Neural crest cell (in vitro differentiated cells): Measurements from ENCODE around the gene SSBP3. TPM values are rescaled to one million over a fixed set of nuclear protein-coding genes. Genes with fewer than 3 reads are reported as not detected.
A peak's percentile ranks its signal among the peaks of the same experiment; 100 is the strongest.

Experiments
- DNase-seq: peaks from one replicate; pipeline ENCODE4 v3.0.0; 2021; ENCODE audit warnings: low read depth, mixed read lengths, low spot score
- H3K27ac Mint-ChIP-seq: one replicate; pipeline ENCODE4 v1.8.0; 2021; ENCODE audit warnings: mild to moderate bottlenecking, mixed read lengths; ENCODE audit not compliant: unreplicated experiment
- H3K27me3 Mint-ChIP-seq: 2 replicates; pipeline ENCODE4 v1.8.0; 2021; ENCODE audit warnings: low read depth, mild to moderate bottlenecking, mixed read lengths
- H3K36me3 Mint-ChIP-seq: 2 replicates; pipeline ENCODE4 v1.8.0; 2021; ENCODE audit warnings: low read depth, mild to moderate bottlenecking, mixed read lengths
- H3K4me1 Mint-ChIP-seq: 2 replicates; pipeline ENCODE4 v1.8.0; 2021; ENCODE audit warnings: mixed read lengths
- H3K4me3 Mint-ChIP-seq: one replicate; pipeline ENCODE4 v1.8.0; 2021; ENCODE audit warnings: mild to moderate bottlenecking, mixed read lengths
- H3K9me3 Mint-ChIP-seq: 2 replicates; pipeline ENCODE4 v1.8.0; 2021; ENCODE audit warnings: mixed read lengths
- total RNA-seq: library from RNA; stranded (reverse); gene quantifications from 2 replicates; pipeline ENCODE4 v1.2.1, GENCODE V29; 2021
- TF ChIP-seq, protein P1 (sequence below): fragments of 200-600 bp; sonication (generic); conservative IDR thresholded peaks from 2 replicates; pipeline ENCODE4 v1.5.0; 2021; ENCODE audit warnings: antibody characterized with exemption, mild to moderate bottlenecking

Gene SSBP3
- total RNA-seq, 1 donor from 2014 or later = 94.3 TPM

DNA sequence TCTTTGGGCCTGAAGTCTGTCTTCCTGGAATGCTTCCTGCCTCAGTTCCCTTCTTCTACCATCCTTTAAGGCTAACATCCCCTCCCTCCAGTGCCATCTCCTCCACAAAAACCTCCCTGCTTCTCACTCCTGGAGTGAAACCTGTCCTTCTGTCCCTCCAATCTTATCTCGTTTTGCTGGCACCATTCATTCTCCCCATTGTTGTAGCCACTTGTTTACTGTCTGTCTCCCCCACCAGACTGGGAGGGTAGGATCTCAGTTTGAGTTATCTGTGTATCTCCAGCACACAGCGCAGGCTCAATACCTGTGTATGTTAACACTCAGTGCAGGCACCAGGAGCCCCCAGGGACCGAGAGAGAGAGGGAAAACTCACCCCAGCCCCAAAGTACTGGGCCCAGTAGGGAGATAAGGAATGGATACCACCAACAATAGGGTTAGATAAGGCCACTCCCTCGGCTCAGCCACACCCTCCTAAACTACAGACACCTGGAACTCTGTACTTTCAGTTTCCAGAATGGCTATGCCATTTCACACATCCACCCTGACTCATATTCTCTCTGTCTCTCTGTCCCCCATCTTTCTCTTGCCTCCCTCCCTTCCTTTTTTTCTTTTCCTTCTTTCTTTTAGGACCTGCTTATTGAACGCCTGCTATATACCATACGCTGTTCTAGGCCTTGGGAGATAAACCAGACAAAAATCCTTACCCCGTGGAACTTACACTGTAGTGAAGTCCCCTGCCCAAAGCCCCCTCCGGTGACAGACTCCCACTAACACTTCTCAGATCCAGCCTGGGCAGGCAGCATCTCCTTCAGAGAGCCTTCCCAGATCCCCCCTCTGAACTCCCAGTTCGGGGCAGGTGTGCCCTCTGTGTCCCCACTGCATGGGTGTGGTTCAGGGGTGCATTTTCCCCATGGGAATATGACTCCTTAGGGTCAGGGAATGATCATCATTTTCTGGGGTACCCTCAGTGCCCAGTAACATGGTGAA lies 3.3 kb upstream of the SSBP3 start:
- Mint-ChIP-seq H3K36me3 (no peaks in the 10 kb centered on the region), H3K4me3 (peak overlapping the region; percentile 45), H3K4me1 (peaks cover 66% of the 10 kb centered on the region), H3K27ac (peak overlapping the region; percentile 59), H3K9me3 (no peaks in the 10 kb centered on the region), H3K27me3 (no peaks in the 10 kb centered on the region)
- TF ChIP-seq, protein P1, sequence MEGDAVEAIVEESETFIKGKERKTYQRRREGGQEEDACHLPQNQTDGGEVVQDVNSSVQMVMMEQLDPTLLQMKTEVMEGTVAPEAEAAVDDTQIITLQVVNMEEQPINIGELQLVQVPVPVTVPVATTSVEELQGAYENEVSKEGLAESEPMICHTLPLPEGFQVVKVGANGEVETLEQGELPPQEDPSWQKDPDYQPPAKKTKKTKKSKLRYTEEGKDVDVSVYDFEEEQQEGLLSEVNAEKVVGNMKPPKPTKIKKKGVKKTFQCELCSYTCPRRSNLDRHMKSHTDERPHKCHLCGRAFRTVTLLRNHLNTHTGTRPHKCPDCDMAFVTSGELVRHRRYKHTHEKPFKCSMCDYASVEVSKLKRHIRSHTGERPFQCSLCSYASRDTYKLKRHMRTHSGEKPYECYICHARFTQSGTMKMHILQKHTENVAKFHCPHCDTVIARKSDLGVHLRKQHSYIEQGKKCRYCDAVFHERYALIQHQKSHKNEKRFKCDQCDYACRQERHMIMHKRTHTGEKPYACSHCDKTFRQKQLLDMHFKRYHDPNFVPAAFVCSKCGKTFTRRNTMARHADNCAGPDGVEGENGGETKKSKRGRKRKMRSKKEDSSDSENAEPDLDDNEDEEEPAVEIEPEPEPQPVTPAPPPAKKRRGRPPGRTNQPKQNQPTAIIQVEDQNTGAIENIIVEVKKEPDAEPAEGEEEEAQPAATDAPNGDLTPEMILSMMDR = no peak
- no peak for DNase-seq

DNA sequence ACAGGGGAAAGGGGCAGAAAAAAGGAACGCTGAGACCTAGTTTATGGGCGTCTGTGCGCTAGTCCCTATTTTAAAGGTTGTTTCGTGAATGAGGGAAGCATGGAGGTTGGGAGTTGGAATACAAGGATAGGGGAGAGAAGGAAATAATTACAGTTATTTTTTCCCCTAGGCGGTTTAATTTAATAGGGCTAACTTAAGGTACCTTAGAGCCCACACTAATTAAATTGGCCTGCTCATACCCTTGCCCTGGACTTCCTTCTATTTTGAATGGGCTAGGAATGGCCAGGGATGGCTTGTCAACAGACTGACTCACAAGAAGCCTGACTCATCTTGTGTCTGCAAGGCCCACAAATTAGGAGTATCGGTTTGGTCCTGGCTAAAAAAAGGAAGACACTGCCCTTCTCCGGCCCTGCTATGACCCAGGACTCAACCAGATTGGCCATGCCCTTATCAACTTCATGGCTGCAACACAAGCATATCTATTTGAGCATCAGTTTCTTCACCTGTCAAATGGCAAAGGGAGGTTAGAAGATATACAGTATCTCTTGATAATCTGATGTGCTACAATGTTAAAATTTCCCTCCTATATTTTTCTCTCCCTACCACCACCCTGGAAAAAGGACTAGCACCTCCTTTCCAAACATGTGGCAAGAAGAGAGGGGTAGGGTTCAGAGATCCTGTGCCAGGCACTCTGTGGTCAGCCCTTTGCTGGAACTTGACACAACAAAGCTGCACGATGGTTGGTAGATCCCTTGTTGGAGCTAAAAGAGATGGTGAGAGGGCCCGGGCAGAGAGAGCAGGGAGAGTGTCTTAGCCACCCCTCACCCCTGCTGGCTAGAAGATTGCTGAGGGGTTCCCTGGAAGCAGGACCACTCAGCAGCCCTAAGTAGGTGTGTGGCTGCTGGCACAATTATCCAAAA lies 2.2 kb upstream of the SSBP3 start:
- Mint-ChIP-seq H3K27me3 (no peaks in the 10 kb centered on the region), H3K9me3 (no peaks in the 10 kb centered on the region), H3K36me3 (peaks cover 2% of the 10 kb centered on the region), H3K4me1 (peaks cover 68% of the 10 kb centered on the region), H3K4me3 (peak overlapping the region; percentile 99), H3K27ac (peak overlapping the region; percentile 90)
- no peak for DNase-seq
- TF ChIP-seq, protein P1 = no peak

DNA sequence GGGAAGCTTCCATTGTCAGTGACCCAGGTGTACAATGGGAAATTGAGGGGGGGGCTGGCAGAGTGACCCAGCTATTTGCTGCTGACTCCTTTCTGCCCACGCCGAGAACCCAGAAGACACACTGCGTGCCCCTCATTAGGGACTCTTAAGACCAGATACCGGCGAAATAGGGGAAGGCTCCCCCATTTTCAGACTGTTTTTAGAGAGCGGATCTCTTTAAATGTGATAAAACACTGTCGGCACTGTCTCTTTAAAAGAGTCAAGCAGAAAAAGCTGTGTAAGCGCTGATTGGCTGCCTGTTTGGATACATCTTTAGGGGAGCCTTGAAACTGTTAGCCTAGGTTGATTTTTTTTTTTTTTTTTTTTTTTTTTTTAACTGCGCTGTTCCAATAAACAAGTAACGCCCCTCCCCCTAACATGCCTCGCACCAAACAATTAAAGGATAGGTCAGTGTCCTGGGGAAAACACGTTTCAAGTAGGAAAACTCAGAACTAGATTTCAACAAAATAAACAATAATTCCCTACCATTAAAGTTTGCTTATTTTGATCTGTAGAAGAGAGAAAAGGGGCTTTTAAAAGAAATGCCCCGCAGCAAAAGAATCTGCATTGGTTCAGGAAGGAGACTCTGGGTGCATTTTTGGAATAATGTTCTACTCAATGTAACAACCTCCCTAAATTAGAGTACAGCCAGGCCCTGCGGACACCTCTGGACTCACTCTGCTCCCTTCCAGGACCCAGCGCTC lies 1.4 kb upstream of the SSBP3 start:
- no peaks in the 10 kb centered on the region for H3K9me3 Mint-ChIP-seq
- H3K4me1 Mint-ChIP-seq = peaks cover 72% of the 10 kb centered on the region
- TF ChIP-seq, protein P1 = no peak
- peak overlapping the region; percentile 99 for H3K4me3 Mint-ChIP-seq
- no peaks in the 10 kb centered on the region for H3K27me3 Mint-ChIP-seq
- H3K36me3 Mint-ChIP-seq = peaks cover 9% of the 10 kb centered on the region
- H3K27ac Mint-ChIP-seq = peak overlapping the region; percentile 90
- peak; percentile 41 for DNase-seq

- Mint-ChIP-seq H3K4me3 (peak overlapping the region; percentile 99), H3K9me3 (no peaks in the 10 kb centered on the region), H3K36me3 (peaks cover 11% of the 10 kb centered on the region), H3K27ac (peak overlapping the region; percentile 54), H3K4me1 (peaks cover 69% of the 10 kb centered on the region), H3K27me3 (no peaks in the 10 kb centered on the region)
- TF ChIP-seq, protein P1 = no peak
- DNase-seq = peak; percentile 37
Observed at GRCh38 chr1:54407154-54407403, 885 bp upstream of the SSBP3 start.

- no peak overlapping the region for H3K4me3 Mint-ChIP-seq
Observed at GRCh38 chr1:54405898-54406293, 298 bp downstream of the SSBP3 start.

More at GRCh38 chr1:54405898-54406293, 298 bp downstream of the SSBP3 start:
- Mint-ChIP-seq H3K9me3 (no peaks in the 10 kb centered on the region), H3K36me3 (peaks cover 22% of the 10 kb centered on the region), H3K4me1 (peaks cover 71% of the 10 kb centered on the region), H3K27me3 (no peaks in the 10 kb centered on the region), H3K27ac (no peak overlapping the region)
- TF ChIP-seq, protein P1 = no peak
- DNase-seq = no peak
